RWPE1 (cell line): ENCODE results near the gene HIBCH.

Experiments
- CTCF ChIA-PET: fragments of 350-600 bp; sonication (Branson Sonifier 250); formaldehyde crosslinking; extraction: SDS; loops from one replicate; lab custom pipeline; 2021; lab: Yijun Ruan, JAX
- POLR2A ChIA-PET: fragments of 400-600 bp; formaldehyde crosslinking; extraction: SDS; loops from one replicate; lab custom pipeline; 2020; ENCODE audit warnings: antibody characterized with exemption; ENCODE audit not compliant: low non-redundant PET; lab: Yijun Ruan, JAX
- DNase-seq: peaks from one replicate; pipeline ENCODE4 v3.0.0; 2012; ENCODE audit warnings: low spot score
- H3K27ac ChIP-seq: fragments of 450-650 bp; 2 replicates; pipeline ENCODE4 v1.5.1; 2017
- CTCF ChIP-seq: fragments of 450-650 bp; conservative IDR thresholded peaks from 2 replicates; pipeline ENCODE4 v1.5.1; 2017; ENCODE audit warnings: low read depth, mild to moderate bottlenecking

HIBCH gene

DNA sequence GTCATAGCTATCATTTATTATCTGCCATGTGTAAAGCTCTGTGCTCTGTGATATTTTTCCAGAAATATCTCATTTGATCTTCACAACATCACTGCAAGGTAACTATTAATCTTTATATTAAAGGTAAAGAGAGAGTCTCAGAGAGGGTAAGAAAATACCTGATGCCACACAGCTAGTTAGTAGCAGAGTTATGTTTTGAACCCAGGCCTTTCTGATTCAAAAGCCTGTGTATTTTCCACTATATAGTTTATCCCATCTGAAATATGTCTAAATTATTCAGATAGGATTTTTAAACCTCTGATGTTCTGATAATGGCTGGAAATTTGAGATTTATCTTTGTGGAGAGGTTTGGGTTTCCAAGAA lies 33.9 kb upstream of the HIBCH start:
- H3K27ac ChIP-seq, result no peak overlapping the region
- POLR2A ChIA-PET, result no interaction called here
- TF ChIP-seq CTCF, result no peak
- DNase-seq, result no peak
- CTCF ChIA-PET, result interaction anchor here (0.6 to 1.4 kb wide), 2 partner anchors 9 to 1259 kb away, joined by 4 to 5 read pairs; no protein-coding TSS in a partner anchor

DNA sequence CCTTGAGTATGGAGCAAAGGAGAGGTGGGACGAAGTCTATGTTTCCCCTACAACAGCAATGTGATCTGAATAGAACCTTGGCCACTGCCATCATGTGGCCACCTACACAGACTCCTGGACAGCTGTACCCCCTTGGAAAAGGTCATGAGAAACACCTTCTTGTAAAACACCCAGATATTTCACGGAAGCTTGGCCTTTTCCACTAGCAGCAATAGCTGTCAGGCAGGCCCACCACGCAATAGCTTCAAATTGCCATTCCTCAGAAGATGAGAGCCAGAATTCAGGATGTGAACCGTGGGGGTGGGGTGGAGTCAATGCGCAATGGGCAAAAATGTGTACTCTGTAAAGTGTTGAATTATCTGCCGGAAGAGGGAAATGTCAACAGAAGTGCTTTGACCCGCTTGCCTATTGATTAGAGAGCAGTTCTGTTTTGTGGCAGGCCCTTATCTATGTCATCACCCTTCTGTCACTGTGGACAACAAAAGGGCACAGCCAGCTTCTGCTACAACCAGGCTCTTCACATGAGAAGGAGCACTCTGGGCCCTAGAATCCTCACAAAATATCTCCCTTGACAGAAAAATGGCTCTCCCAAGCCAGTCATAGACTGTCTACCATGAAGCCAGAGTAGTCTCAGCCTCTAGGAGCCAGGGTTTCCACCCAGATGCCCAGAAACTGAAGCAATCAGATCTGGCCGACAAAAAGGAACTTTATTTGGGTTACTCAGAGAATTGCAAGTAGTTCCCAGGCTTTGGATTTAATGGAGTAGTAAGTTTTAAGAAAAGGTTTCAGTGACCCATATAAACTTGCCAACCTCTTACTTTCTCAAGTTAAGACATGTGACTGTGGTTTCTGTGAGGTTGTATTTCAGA lies 33.3 kb upstream of the HIBCH start:
- peak overlapping the region; percentile 65 for H3K27ac ChIP-seq
- ChIA-PET CTCF (interaction anchor here (0.6 to 1.4 kb wide), 2 partner anchors 9 to 1259 kb away, joined by 4 to 5 read pairs; no protein-coding TSS in a partner anchor), POLR2A (no interaction called here)
- no peak for DNase-seq
- TF ChIP-seq CTCF, result no peak

DNA sequence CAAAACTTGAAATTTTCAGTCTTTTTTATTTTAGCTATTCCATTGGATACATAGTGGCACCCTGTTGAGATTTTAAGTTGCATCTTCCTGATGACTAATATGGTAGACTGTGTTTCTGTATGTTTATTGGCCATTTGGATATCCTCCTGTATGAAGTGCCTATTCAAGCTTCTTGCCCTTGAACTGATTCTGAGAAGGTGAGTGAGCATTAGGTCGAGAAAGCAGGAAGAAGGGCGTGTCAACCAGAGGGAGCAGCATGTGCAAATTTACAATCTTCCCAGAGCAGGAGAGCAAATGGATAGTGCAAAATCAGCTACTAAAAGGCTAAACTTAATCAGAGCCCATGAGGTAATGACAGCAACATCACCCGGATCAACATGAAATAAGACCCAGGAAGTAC lies 32.3 kb upstream of the HIBCH start:
- ChIA-PET CTCF (interaction anchor here (0.6 to 0.7 kb wide), 5 partner anchors 17 to 329 kb away, joined by 3 to 7 read pairs (median 3); no protein-coding TSS in a partner anchor), POLR2A (no interaction called here)
- no peak for TF ChIP-seq CTCF
- no peak for DNase-seq
- H3K27ac ChIP-seq, result no peak overlapping the region

DNA sequence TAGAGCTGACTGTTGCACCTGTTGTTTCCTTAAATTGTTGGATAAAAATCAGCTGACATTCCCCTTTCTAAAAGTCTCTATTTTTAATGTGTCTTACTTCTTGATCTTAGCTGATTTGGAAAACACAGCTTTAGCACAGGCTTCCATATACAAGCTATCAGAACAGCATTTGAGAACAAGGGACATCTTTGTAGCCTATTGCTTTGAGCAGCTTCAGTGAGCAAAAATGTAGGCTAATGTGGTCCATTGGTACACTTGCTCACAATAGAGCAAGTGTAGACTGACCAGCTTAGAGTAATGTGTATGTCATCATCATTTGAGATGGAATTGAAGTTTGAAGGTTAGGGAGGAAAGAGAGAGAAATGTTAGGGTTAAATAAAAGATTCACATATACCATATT lies 30.7 kb upstream of the HIBCH start:
- no peak for DNase-seq
- no peak for TF ChIP-seq CTCF
- H3K27ac ChIP-seq, result no peak overlapping the region
- ChIA-PET CTCF (no interaction called here), POLR2A (no interaction called here)

GRCh38 chr2:190344276-190344827 lies 24.7 kb upstream of the HIBCH start:
- CTCF ChIA-PET, result interaction anchor here (0.5 to 1.7 kb wide), 7 partner anchors 9 to 1030 kb away, joined by 3 to 5 read pairs (median 4); no protein-coding TSS in a partner anchor
- POLR2A ChIA-PET, result no interaction called here
- peak; percentile 27 for DNase-seq
- TF ChIP-seq CTCF, result peak; percentile 77
- peak overlapping the region; percentile 85 for H3K27ac ChIP-seq

GRCh38 chr2:190343536-190344275 lies 24.1 kb upstream of the HIBCH start, which contains the start of gene INPP1:
Gene INPP1, plus strand, starts transcription at chr2:190343589. Its CDS starts 16,514 bp downstream, at chr2:190360103.
- TF ChIP-seq CTCF, result no peak
- ChIA-PET POLR2A (no interaction called here), CTCF (interaction anchor here (0.5 to 1.7 kb wide), 6 partner anchors 9 to 648 kb away, joined by 3 to 5 read pairs (median 4); no protein-coding TSS in a partner anchor)
- DNase-seq, result peak; percentile 31
- H3K27ac ChIP-seq, result peak within 1 kb of the TSS; percentile 85
